ENCODE data around the gene AMIGO3. TPM values are rescaled to one million over a fixed set of nuclear protein-coding genes. Genes with fewer than 3 reads are reported as not detected.

Gene AMIGO3
- polyA plus RNA-seq, 1 donor from 2014 or later: 1.5 TPM

DNA sequence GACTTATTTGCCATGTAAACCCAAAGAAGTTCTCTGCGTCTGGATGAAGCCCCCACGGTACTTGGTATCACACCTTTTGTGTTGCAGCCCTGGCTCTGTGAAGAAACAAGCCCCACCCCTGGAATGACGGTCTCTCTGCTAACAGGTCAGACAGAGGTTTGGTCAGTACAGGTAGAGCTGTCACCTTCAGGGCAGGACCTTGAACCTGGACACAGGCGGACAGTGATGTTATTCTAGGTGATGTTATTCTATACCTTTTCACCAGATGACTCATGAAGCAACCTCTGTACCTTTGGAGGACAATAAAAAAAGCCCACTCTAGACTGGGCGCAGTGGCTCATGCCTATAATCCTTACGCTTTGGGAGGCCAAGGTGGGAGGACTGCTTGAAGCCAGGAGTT lies 15.3 kb upstream of the AMIGO3 start:
- H3K4me1 Mint-ChIP-seq: peaks cover 0 to 5% (median 1%) of the 10 kb centered on the region in 3 donors
- no peaks in the 10 kb centered on the region for H3K9me3 Mint-ChIP-seq
- no peaks in the 10 kb centered on the region for H3K27me3 Mint-ChIP-seq
- peaks cover 11% of the 10 kb centered on the region for H3K36me3 Mint-ChIP-seq
- H3K27ac Mint-ChIP-seq: no peak overlapping the region
- no peak overlapping the region for H3K4me3 Mint-ChIP-seq

DNA sequence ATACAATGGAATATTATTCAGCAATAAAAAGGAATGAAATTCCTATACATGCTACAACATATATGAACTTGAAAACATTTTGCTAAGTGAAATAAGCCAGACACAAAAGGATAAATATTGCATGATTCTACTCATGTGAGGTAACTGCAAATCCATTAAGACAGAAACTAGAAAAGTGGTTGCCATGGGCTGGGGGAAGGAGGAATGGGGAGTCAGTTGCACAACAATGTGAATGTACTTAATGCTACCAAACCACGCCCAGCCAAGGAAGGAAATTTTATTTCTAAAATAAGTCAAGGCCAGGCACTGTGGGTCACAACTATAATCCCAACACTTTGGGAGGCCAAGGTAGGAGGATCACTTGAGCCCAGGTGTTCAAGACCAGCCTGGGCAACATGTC lies 14.1 kb upstream of the AMIGO3 start:
- Mint-ChIP-seq H3K9me3 (no peaks in the 10 kb centered on the region), H3K4me1 (peaks cover 0 to 3% (median 2%) of the 10 kb centered on the region in 3 donors), H3K27ac (no peak overlapping the region), H3K36me3 (peaks cover 11% of the 10 kb centered on the region), H3K27me3 (no peaks in the 10 kb centered on the region), H3K4me3 (no peak overlapping the region)

DNA sequence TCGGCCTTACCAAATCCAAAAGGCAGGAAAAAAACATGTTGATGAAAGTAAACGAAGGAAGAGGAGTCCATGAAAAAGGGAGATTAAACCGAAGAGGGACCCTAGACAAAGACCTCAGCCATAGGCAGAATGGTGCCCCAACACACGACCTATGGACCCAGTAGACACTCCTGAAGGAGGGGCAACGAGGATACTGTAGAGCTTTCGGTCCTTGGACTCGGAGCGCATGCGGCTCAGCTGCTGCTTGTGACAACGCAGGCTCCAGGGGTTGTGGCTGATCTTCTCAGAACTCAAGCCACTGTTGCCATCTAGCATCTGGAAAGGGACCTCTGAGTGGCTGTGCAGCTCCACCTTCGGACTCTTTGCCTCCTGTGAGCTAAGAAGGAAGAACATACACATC lies 13.1 kb upstream of the AMIGO3 start:
- H3K27me3 Mint-ChIP-seq: no peaks in the 10 kb centered on the region
- H3K4me3 Mint-ChIP-seq: no peak overlapping the region
- H3K36me3 Mint-ChIP-seq: peaks cover 11% of the 10 kb centered on the region
- H3K4me1 Mint-ChIP-seq: peaks cover 0 to 3% (median 2%) of the 10 kb centered on the region in 3 donors
- no peaks in the 10 kb centered on the region for H3K9me3 Mint-ChIP-seq
- no peak overlapping the region for H3K27ac Mint-ChIP-seq

DNA sequence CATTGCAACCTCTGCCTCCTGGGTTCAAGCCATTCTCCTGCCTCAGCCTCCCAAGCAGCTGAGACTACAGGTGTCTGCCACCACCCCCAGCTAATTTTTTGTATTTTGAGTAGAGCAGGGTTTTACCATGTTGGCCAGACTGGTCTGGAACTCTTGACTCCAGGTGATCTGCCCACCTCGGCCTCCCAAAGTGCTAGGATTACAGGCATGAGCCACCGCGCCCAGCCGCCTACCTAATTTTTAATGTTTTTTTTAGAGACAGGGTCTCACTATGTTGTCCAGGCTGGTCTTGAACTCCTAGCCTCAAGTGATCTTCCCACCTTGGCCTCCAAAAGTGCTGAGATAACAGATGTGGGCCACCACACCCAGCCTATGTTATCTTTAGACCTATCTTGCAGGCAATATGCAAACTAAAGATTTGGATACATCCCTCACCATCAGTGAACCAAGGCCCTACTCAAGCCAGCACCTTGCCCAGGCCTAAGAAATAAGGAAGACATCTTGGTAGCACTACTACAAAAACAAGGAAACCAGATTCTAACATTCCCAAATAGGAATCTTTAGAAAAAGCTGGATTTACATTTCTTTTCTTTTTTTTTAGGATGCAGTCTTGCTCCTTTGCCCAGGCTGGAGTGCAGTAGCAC lies 10.6 kb upstream of the AMIGO3 start:
- Mint-ChIP-seq H3K4me3 (no peak overlapping the region), H3K36me3 (peaks cover 7% of the 10 kb centered on the region), H3K4me1 (peaks cover 11 to 16% (median 16%) of the 10 kb centered on the region in 3 donors), H3K9me3 (no peaks in the 10 kb centered on the region), H3K27ac (no peak overlapping the region), H3K27me3 (no peaks in the 10 kb centered on the region)

DNA sequence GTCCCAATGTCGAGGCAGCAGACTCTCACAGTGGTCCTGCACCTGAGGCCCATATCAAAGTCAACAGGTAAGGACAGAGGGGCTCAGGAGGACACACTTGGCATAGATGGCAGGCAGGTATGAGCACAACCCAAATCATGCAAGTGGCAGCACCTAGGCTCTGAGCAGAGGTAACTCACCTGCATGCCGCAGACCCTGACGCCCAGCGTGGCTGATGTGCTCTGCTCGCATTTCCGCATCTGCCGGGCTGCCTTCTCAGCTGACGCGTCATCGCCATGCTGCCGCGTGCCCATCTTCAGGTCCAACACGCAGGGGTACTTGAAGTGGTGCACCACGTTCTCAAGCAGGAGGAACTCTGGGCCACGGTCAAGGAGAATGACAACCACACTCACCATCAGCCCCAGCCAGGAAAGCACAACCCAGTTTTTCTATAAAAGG lies 8.5 kb upstream of the AMIGO3 start:
- Mint-ChIP-seq H3K4me3 (peak overlapping the region in 1 of 4 donors; percentile 93), H3K9me3 (no peaks in the 10 kb centered on the region), H3K27me3 (no peaks in the 10 kb centered on the region), H3K36me3 (peaks cover 7% of the 10 kb centered on the region), H3K27ac (peak overlapping the region in 2 of 3 donors; percentile 100), H3K4me1 (peaks cover 16 to 31% (median 21%) of the 10 kb centered on the region in 3 donors)

DNA sequence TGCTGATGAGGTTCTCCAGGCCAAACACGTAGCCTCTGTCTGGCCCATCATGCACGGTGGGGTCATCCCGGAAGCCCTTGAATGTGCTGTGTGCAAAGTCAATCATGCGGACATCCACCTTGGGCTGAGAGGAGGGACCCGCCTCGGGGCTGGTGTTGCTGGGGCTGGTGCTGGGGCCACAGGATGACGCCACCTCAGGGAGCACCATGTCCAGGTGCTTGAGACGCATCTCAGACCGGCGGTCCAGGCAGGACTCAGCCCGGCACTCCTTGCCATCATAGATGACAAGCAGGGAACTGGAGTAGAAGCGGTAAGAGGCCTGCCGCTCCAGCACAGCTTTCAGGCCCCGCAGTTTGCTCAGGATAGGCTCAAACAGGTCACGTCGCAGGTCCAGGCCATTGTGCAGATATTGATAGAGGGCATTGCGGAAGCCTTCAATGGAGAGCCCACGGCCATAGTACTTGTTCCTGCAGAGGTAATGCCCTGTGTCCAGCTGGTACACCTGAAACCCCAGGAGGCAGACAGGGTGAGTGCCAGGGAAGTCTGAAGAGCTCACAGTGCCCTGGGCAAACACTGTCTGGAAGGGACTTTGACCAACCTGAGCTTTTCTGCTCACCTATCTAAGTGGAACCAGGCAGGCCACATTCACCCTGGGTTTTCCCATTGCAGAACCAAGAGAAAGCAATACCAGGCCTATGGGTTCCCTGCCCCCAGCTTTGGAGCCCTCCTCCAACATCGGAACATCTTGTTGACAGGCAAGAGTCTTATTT lies 7.9 kb upstream of the AMIGO3 start:
- H3K4me1 Mint-ChIP-seq: peaks cover 19 to 31% (median 25%) of the 10 kb centered on the region in 3 donors
- peaks cover 7% of the 10 kb centered on the region for H3K36me3 Mint-ChIP-seq
- H3K27me3 Mint-ChIP-seq: no peaks in the 10 kb centered on the region
- H3K27ac Mint-ChIP-seq: peak overlapping the region; percentile 100
- no peaks in the 10 kb centered on the region for H3K9me3 Mint-ChIP-seq
- peak overlapping the region in 3 of 4 donors; percentile 47 to 93 (median 68) for H3K4me3 Mint-ChIP-seq

DNA sequence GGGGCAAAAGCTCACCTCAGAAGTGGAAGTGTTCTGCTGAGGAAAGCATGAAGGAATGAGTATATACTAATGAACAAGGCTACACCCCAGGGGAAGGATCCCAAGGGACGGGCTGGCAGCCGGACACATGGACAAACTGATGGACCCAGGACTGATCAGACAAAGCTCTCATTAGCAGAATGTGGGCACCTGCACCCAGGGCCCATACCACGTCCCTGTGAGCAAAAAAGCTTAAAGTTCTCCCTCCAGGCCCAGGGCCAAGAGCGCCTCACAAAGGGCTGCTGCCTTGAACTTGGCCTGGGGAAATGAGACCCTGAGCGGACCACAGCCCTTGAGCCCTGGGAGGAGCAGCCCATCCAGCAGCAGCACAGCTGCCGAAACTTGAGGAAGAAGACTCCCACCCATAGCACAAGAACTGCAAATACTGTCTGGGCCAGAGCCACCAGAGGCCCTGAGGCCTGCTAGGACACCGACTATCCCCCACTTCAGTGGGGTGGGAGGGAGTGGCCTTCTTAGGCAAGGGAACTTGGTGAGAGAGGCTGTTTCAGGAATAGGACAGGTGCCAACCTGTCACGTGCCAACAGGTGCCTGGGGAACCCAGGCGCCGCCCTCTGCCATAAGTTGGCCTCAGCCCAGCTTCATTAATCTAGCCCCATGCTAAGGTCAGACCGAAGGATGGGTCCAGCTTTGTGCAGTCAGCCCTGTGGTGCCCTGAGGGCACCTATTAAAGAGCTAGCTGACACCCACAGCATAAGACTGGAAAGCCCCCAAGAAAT lies 6.6 kb upstream of the AMIGO3 start:
- Mint-ChIP-seq H3K4me1 (peaks cover 19 to 31% (median 25%) of the 10 kb centered on the region in 3 donors), H3K36me3 (peaks cover 3% of the 10 kb centered on the region), H3K27me3 (no peaks in the 10 kb centered on the region), H3K27ac (peak overlapping the region; percentile 100), H3K4me3 (peak overlapping the region in 2 of 4 donors; percentile 52 to 93), H3K9me3 (no peaks in the 10 kb centered on the region)

DNA sequence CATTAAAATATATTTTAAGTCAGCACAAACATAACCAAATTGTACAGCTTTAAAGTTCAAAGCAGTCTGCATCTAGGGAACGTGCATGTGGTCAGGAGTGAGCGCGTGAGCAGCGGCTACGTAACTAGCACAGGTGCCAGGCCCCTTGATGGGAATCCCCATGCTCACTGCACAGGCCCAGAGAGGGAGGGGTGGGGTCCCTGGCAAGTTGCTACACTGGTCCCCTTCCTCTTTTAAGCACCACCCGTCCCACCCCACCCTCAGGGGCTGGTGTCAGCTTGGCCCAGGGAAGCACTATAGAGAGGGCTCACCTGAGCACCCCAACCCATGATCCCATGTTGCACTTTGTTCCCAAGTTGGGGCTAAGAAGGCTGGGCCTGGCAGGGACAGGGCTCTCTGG lies 5.1 kb upstream of the AMIGO3 start:
- Mint-ChIP-seq H3K4me1 (peaks cover 21 to 34% (median 27%) of the 10 kb centered on the region in 3 donors), H3K36me3 (no peaks in the 10 kb centered on the region), H3K9me3 (no peaks in the 10 kb centered on the region), H3K27ac (peak overlapping the region; percentile 100), H3K27me3 (no peaks in the 10 kb centered on the region), H3K4me3 (peak overlapping the region; percentile 92 to 99 (median 96))

DNA sequence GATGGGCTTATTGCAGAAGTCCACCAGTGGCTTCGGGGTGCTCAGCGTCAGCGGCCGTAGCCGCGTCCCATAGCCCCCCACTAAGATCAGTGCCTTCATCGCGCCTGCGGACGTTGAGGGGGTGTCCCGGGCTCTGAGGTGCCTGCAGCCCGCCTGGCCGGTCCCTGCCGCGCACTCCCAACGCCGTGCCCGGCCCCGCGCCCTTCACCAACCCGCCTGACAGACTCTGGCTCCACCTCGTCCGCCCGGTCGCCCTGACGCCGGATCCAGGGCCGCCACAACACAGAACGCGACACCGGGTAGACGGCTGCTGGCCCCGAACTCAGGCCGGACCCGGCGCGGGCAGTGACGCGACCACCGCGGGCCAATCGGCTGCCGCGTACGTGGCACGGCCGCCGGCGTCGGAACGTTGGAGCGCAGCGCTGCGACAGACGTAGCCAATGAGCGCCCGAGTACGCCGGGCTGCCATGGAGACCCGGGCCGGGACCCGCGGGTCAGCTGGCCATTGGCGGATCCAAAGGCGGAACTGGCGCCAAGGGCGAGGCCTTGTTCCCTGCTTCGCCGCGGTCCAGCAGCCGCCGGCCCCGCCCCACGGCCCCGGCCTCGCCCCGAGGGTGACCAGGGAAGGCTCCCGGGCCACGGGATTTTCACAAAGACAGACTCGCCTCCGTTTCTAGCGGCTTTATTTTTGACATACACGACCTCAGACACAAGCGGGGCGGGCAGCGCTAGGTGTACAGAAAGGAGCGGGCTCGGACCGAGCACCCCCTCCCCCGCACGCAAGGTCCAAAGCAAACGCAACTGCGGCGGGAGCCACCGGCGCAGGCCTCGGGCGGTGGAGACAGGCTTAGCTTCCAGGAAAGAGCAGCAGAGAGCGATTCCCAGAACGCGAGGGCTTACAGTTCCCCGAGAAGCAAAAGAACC lies 4.4 kb upstream of the AMIGO3 start, which contains the start of gene GMPPB:
Gene GMPPB, minus strand, starts transcription at position 324 of the 924 bp plus-strand sequence. Its CDS starts 225 bp downstream, at position 99.
- peak within 1 kb of the TSS; percentile 100 for H3K27ac Mint-ChIP-seq
- H3K36me3 Mint-ChIP-seq: no peaks in the 10 kb centered on the region
- H3K4me1 Mint-ChIP-seq: peaks cover 22 to 41% (median 29%) of the 10 kb centered on the region in 3 donors
- no peaks in the 10 kb centered on the region for H3K27me3 Mint-ChIP-seq
- no peaks in the 10 kb centered on the region for H3K9me3 Mint-ChIP-seq
- H3K4me3 Mint-ChIP-seq: peak within 1 kb of the TSS; percentile 92 to 99 (median 96)

DNA sequence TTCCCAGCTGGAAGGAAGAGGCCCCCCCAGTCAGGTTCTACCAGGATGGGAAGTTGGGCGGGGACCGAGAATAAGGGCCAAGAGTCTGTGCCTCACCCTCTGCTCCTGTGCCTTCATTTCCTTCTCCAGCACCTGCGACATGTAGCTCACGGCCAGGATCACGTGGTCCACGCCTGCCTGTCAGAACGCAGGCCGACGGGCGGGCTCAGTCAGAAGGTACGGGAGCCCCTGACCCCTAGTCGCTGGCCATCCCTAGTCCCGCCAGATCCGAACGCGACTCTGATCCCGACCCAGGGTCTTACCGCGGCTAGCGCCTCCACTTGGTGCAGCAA lies 3.8 kb upstream of the AMIGO3 start:
- Mint-ChIP-seq H3K36me3 (no peaks in the 10 kb centered on the region), H3K4me1 (peaks cover 25 to 43% (median 33%) of the 10 kb centered on the region in 3 donors), H3K4me3 (peak overlapping the region; percentile 92 to 99 (median 96)), H3K27ac (peak overlapping the region; percentile 100), H3K9me3 (no peaks in the 10 kb centered on the region), H3K27me3 (no peaks in the 10 kb centered on the region)

DNA sequence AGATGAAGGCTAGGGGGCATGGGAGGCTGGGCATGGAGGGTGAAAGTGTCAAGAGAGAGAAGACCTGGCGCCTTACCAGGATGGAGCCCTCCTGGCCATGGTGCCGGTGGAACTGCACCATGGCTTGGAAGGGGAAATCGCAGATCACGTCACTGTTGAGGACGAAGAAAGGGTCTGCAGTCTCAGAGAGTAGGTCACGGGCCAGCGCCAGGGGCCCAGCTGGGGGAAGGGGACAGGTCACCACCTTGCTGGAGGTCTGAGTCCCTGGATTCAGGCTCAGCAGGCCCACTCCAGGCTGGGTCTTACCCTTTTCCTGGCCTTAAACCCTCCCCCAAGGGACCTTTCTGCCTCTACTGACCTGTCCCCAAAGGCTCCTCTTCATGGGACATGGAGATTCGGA lies 3.4 kb upstream of the AMIGO3 start:
- Mint-ChIP-seq H3K4me3 (peak overlapping the region; percentile 92 to 99 (median 96)), H3K27ac (peak overlapping the region; percentile 100), H3K9me3 (no peaks in the 10 kb centered on the region), H3K4me1 (peaks cover 25 to 43% (median 33%) of the 10 kb centered on the region in 3 donors), H3K27me3 (no peaks in the 10 kb centered on the region), H3K36me3 (no peaks in the 10 kb centered on the region)

DNA sequence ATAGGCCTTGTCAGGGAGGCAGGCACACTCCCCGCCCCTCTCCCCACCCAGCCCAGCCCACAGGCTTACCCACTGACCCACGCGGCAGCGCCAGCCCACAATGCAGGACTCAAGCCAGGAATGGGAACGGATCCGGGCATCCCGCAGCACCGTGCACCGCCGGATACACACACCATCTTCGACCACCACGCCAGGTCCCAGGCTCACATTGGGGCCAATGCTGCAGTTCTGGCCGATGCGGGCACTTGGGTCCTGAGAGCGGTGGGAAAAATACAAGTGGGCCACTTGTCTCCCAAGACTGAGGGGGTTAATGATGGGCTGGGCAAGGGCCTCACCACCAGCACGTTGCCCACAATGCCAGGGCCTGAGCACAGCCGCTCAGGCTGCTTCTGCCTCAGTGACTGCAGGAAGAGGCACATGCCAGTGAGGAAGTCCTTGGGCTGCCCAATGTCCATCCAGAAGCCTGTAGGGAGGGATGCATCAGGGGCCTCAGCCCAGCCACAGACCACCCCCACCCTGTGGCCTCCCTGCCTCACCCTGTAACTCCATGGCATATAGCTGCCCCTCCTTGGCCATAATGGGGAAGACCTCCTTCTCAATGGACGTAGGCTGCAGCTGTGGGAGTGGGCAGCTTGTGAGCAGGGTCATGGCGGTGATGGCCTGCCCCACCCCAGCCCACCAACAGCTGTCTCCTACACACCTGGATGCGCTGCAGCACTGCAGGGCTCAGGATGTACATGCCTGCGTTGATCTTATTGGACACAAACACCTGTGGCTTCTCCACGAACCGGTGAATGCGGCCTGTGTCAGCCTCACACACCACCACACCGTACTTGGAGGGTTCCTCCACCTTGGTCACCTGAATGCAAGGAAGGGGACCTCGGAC lies 2.7 kb upstream of the AMIGO3 start:
- Mint-ChIP-seq H3K4me3 (peak overlapping the region; percentile 84 to 99 (median 92)), H3K4me1 (peaks cover 22 to 39% (median 27%) of the 10 kb centered on the region in 3 donors)

DNA sequence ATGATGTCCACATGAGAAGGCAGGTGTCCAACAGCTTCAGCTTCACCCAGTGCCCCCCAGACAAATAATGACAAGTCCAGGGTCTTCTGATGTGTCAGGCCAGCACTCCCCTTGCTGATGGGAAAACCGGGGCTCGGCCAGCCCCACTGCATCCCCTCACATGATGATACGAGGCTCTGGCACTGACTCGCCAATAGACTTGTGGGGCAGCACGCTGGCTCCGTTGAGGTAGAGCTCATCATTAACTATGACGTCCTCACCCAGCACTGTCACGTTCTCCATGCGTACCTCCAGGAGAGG lies 2.1 kb upstream of the AMIGO3 start:
- Mint-ChIP-seq H3K9me3 (no peaks in the 10 kb centered on the region), H3K36me3 (no peaks in the 10 kb centered on the region), H3K4me3 (peak overlapping the region in 1 of 4 donors; percentile 93), H3K27me3 (no peaks in the 10 kb centered on the region), H3K27ac (peak overlapping the region; percentile 81 to 100 (median 94)), H3K4me1 (peaks cover 21 to 35% (median 23%) of the 10 kb centered on the region in 3 donors)

More for the DNA sequence above, 2.7 kb upstream of the AMIGO3 start:
- H3K9me3 Mint-ChIP-seq: no peaks in the 10 kb centered on the region
- peak overlapping the region; percentile 100 for H3K27ac Mint-ChIP-seq
- H3K27me3 Mint-ChIP-seq: no peaks in the 10 kb centered on the region
- no peaks in the 10 kb centered on the region for H3K36me3 Mint-ChIP-seq

All from IgD-negative memory B cell (primary cell).